WERI-Rb-1 (cell line): Measurements from ENCODE around the gene UBE3C.

ENCODE experiments used
- DNase-seq: peaks from one replicate; pipeline ENCODE4 v3.0.0-alpha.2; 2020
- H3K27ac ChIP-seq: fragments of 250-450 bp; sonication (Bioruptor Pico); 2 replicates; pipeline ENCODE4 v1.5.1; 2020; ENCODE audit warnings: mild to moderate bottlenecking, moderate library complexity
- H3K27me3 ChIP-seq: fragments of 250-450 bp; sonication (Bioruptor Pico); 2 replicates; pipeline ENCODE4 v1.5.1; 2021; ENCODE audit warnings: mild to moderate bottlenecking, low read depth, moderate library complexity; ENCODE audit not compliant: insufficient read depth, severe bottlenecking
- H3K36me3 ChIP-seq: fragments of 250-450 bp; sonication (Bioruptor Pico); 2 replicates; pipeline ENCODE4 v1.5.1; 2020; ENCODE audit warnings: mild to moderate bottlenecking, moderate library complexity
- H3K4me3 ChIP-seq: 2 replicates; pipeline ENCODE4 v1.5.1; 2011; ENCODE audit warnings: low read depth, mild to moderate bottlenecking, control low read depth, low read length
- H3K9me3 ChIP-seq: fragments of 250-450 bp; sonication (Bioruptor Pico); 2 replicates; pipeline ENCODE4 v1.5.1; 2021; ENCODE audit warnings: mild to moderate bottlenecking, moderate library complexity; ENCODE audit not compliant: severe bottlenecking
- TF ChIP-seq, protein P1 (sequence below): IDR thresholded peaks from 2 replicates; pipeline ENCODE4 v1.5.1; 2011; ENCODE audit warnings: low read depth, mild to moderate bottlenecking, control low read depth, inconsistent platforms, low read length

UBE3C gene

DNA sequence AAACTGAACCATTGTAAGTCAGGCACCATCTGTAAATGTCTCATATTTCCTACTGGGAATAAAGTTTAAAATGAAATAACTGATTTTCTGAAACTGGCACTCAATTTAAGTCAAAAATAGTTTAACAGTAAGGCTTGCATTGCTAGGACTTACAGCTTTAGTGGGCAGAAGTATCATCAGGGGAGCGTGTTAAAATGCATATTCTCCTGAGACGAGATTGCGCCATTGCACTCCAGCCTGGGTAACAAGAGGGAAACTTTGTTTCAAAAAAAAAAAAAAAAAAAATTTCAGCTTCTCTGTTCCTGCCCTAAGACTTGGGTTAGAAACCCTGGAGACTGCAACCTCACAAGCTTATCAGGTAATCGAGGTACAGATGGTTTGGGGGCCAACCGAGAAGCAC lies 65.4 kb downstream of the UBE3C start:
- Histone ChIP-seq H3K27ac (no peak overlapping the region), H3K36me3 (peaks cover 43% of the 10 kb centered on the region), H3K4me3 (no peak overlapping the region), H3K27me3 (no peaks in the 10 kb centered on the region), H3K9me3 (no peaks in the 10 kb centered on the region)
- TF ChIP-seq, protein P1, sequence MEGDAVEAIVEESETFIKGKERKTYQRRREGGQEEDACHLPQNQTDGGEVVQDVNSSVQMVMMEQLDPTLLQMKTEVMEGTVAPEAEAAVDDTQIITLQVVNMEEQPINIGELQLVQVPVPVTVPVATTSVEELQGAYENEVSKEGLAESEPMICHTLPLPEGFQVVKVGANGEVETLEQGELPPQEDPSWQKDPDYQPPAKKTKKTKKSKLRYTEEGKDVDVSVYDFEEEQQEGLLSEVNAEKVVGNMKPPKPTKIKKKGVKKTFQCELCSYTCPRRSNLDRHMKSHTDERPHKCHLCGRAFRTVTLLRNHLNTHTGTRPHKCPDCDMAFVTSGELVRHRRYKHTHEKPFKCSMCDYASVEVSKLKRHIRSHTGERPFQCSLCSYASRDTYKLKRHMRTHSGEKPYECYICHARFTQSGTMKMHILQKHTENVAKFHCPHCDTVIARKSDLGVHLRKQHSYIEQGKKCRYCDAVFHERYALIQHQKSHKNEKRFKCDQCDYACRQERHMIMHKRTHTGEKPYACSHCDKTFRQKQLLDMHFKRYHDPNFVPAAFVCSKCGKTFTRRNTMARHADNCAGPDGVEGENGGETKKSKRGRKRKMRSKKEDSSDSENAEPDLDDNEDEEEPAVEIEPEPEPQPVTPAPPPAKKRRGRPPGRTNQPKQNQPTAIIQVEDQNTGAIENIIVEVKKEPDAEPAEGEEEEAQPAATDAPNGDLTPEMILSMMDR, result no peak
- no peak for DNase-seq

DNA sequence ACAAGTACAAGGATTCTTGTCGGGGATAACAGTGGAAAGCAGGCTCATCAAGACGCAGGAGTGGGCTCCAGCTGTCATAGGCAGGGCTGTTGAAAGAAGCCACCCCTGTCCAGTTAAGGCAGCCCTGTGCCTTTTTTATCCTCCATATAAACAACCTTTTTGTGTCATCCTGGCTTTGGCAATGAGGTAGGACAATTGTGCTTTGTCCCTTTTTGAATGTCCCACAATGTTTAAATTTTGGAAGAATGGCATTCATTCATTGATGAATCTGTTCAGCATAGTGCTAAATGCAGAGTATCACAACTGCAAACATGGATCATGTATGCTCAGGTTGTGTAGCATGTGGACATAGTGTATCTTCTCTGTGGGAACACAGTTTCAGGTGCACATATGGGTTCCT lies 66.7 kb downstream of the UBE3C start:
- TF ChIP-seq, protein P1, result no peak
- H3K36me3 ChIP-seq, result peaks cover 40% of the 10 kb centered on the region
- peak overlapping the region; percentile 41 for H3K27ac ChIP-seq
- DNase-seq, result no peak
- no peaks in the 10 kb centered on the region for H3K27me3 ChIP-seq
- H3K4me3 ChIP-seq, result no peak overlapping the region
- H3K9me3 ChIP-seq, result no peaks in the 10 kb centered on the region

- Histone ChIP-seq H3K9me3 (no peaks in the 10 kb centered on the region), H3K27me3 (no peaks in the 10 kb centered on the region), H3K4me3 (no peak overlapping the region), H3K36me3 (peaks cover 46% of the 10 kb centered on the region), H3K27ac (peak overlapping the region; percentile 51)
- TF ChIP-seq, protein P1, result no peak
- DNase-seq, result peak; percentile 24
Measured at GRCh38 chr7:157208571-157209413, 70.1 kb downstream of the UBE3C start.

DNA sequence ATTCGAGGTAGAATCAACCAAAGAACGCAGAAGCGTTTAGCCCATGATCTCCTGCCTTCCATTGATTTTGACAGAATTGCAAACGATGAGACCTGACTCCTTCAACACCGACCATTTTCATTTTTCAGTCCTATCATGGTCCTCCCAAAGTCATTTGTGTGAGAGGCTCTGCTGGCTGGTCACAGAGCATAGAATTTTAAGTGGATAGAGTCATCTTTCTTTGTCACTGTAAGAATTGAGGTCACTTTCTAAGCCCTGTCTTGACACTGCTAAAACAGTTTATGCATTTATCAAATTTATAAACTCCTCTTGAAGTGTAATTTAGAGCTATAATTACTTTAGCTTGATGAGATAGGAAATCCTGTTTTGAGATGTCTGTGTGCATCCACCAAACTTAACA lies 72.0 kb downstream of the UBE3C start:
- Histone ChIP-seq H3K27me3 (no peaks in the 10 kb centered on the region), H3K27ac (peak overlapping the region; percentile 83), H3K9me3 (no peaks in the 10 kb centered on the region), H3K36me3 (peaks cover 45% of the 10 kb centered on the region), H3K4me3 (no peak overlapping the region)
- TF ChIP-seq, protein P1, result no peak
- DNase-seq, result no peak

- DNase-seq, result peak; percentile 77
- no peaks in the 10 kb centered on the region for H3K27me3 ChIP-seq
- TF ChIP-seq, protein P1, result no peak
- no peak overlapping the region for H3K4me3 ChIP-seq
- H3K36me3 ChIP-seq, result peaks cover 45% of the 10 kb centered on the region
- no peaks in the 10 kb centered on the region for H3K9me3 ChIP-seq
- H3K27ac ChIP-seq, result peak overlapping the region; percentile 83
Measured at GRCh38 chr7:157211690-157212089, 73.0 kb downstream of the UBE3C start.
